IMR-90 (cell line): ENCODE data around the gene PLPP4.

Source experiments
- BHLHE40 ChIP-seq: fragments of 150-350 bp; IDR thresholded peaks from 2 replicates; pipeline ENCODE4 v1.6.1; 2016; ENCODE audit warnings: mild to moderate bottlenecking, low read depth, low read length
- CTCF ChIP-seq: conservative IDR thresholded peaks from 2 replicates; pipeline ENCODE4 v1.5.1; 2012; ENCODE audit warnings: mild to moderate bottlenecking, low read depth, low read length, improper control_type of control experiment
- NFE2L2 ChIP-seq: fragments of 150-350 bp; IDR thresholded peaks from 2 replicates; pipeline ENCODE4 v1.6.1; 2016; ENCODE audit warnings: low read depth, mild to moderate bottlenecking, low read length
- POLR2A ChIP-seq: IDR thresholded peaks from 2 replicates; pipeline ENCODE4 v1.6.1; 2012; ENCODE audit warnings: mild to moderate bottlenecking, low read depth, low read length

GRCh38 chr10:120426306-120426705 is 30.7 kb upstream of the PLPP4 start:
- no peak for TF ChIP-seq CTCF
- TF ChIP-seq NFE2L2: no peak
- TF ChIP-seq POLR2A: no peak
- no peak for TF ChIP-seq BHLHE40
